Cardiac fibroblast (primary cell): ENCODE measurements around the gene IL13.

Experiments used
- DNase-seq, 2 donors: peaks; one replicate each; pipeline versions ENCODE4 v3.0.0 to v3.0.0-alpha.2; 2010; ENCODE audit warnings: low read depth in 2 of 2
- H3K4me3 ChIP-seq, 2 donors: replicated peaks in 1 of 2; 1 replicate in 1 of 2; 2 replicates in 1 of 2; pipeline ENCODE4 v1.5.1; 2011; ENCODE audit warnings: low read depth in 2 of 2, low read length in 2 of 2, mild to moderate bottlenecking in 2 of 2, moderate library complexity in 1 of 2
- TF ChIP-seq, protein P1 (sequence below): IDR thresholded peaks from one replicate; pipeline ENCODE4 v1.5.1; 2011; ENCODE audit warnings: low read depth, mild to moderate bottlenecking, low read length, inconsistent platforms

Gene IL13

DNA sequence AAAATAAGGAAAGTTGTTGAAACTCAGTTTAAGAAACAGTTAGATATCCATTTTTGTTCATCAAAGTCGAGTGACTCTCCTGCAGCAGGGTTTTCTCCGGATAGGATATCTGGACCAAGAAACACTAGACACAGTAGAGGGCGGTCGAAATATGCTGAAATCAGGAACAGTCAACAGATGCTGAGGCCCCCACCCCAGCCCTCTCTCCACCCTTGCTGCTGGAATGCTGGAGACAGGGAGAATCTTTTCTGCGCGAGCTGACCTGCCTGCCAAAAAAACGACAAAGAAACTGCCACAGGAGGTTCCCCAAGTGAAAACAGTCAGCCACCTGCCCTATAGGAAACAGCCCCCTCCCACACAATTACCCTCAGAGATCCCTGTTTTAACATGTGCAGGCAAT is 4.3 kb upstream of the IL13 start:
- TF ChIP-seq, protein P1, sequence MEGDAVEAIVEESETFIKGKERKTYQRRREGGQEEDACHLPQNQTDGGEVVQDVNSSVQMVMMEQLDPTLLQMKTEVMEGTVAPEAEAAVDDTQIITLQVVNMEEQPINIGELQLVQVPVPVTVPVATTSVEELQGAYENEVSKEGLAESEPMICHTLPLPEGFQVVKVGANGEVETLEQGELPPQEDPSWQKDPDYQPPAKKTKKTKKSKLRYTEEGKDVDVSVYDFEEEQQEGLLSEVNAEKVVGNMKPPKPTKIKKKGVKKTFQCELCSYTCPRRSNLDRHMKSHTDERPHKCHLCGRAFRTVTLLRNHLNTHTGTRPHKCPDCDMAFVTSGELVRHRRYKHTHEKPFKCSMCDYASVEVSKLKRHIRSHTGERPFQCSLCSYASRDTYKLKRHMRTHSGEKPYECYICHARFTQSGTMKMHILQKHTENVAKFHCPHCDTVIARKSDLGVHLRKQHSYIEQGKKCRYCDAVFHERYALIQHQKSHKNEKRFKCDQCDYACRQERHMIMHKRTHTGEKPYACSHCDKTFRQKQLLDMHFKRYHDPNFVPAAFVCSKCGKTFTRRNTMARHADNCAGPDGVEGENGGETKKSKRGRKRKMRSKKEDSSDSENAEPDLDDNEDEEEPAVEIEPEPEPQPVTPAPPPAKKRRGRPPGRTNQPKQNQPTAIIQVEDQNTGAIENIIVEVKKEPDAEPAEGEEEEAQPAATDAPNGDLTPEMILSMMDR, result no peak
- DNase-seq, result no peak
- no peak overlapping the region for H3K4me3 ChIP-seq

DNA sequence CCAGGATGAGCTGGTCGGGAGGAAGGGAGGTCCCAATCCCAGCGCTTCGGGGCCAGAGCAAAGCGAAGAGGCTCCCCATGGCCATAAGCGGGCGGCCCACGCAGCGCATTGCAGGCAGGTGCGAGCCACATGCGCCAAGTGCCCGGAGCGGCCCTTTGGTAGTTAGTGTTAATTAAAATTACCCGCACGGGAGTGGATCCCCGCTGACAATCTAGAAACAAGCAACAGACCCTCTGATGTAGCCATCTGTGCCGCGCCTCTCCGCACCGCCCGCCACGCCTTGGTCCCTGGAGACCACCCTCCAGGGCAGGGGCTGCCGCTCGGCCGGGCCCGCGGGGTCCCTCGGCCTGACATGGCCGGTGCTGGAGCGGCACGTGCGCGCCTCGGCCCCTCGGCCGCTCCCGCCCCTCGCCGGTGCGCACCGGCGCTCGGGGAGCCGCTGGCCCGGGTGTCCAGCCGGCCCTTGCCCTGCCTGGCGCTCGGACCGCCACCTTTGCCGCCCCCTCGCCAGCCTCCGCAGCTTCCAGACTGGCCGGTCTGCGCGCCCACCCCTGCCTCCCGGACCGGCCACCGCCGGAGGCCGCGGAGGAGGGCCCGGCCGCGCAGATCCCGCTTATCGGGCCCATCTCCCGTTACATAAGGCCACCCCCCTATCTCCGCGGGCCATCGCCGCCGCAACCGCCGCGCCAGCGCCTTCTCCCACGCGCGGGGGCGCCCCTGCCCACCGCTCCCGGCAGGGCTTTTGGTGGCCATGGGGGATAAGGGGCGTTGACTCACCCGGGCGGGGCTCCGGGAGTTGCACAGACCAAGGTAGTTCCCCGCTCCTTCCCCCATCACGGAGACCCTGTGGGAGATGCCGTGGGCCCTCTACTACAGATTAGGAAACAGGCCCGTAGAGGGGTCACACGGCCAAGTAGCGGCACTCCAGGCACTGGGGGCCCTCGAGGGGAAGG is 1.9 kb upstream of the IL13 start:
- DNase-seq, result peak; percentile 7 to 8
- TF ChIP-seq, protein P1, result no peak
- H3K4me3 ChIP-seq, result peak overlapping the region; percentile 29 to 41

DNA sequence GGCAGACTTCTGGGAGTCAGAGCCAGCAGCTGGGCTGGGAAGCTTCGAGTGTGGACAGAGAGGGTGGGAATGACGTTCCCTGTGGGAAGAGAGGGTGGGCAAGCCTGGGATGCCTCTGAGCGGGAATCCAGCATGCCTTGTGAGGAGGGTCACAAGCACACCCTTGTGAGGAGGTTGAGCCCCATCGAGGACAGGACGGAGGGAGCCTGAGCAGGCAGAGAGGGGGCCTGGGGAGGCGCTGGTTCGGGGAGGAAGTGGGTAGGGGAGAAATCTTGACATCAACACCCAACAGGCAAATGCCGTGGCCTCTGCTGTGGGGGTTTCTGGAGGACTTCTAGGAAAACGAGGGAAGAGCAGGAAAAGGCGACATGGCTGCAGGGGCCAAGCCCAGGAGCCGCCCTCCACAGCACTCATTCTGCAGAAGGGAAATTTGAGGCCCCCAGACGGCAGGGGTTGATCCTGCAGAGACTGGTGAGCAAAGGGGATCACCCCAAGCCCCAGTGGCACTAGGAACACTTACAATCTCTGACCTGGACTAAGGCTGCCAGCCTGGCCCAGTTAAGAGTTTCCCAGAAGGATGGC is 1.1 kb upstream of the IL13 start:
- TF ChIP-seq, protein P1, result no peak
- peak overlapping the region in 1 of 2 donors; percentile 41 for H3K4me3 ChIP-seq
- DNase-seq, result no peak

DNA sequence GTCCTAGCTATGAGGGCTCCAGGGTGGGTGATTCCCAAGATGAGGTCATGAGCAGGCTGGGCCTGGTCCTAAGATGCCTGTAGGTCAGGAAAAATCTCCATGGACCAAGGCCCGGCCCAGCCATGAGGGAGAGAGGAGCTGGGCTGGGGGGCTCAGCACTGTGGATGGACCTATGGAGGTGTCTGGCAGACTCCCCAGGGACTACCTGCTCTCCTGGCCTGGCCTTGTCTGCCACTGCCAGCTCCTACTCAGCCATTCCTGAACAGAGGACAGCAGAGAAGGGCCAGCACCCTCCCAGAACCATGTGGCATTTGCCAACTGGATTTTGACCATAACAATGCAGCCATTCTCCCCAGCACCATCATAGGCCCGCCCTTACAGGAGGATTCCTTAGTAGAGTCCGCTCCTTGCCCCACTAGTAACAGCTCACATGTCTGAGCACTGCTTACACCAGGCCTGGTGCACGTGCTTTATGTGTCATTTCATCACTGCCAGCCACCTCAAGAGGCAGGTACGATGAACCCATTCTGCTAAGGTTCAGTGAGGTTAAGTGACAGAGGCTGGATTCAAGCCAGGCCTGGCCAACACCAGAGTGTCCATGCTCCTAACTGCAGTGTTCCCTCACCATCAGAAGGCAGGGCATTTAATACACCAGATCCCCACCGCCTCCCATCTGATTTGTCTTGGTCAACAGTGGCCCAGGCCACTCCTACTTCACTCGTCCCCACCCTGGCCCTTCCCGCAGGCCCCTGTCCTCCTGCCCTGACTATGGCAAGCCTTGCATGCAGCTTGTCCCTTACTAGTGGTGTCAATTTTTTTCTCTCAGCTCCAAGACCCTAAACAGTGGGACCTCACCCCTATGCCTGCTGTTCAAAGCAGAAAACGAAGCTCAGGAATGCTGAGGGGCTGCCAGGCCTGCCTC is 669 bp downstream of the IL13 start:
- H3K4me3 ChIP-seq, result no peak overlapping the region
- TF ChIP-seq, protein P1, result no peak
- no peak for DNase-seq

DNA sequence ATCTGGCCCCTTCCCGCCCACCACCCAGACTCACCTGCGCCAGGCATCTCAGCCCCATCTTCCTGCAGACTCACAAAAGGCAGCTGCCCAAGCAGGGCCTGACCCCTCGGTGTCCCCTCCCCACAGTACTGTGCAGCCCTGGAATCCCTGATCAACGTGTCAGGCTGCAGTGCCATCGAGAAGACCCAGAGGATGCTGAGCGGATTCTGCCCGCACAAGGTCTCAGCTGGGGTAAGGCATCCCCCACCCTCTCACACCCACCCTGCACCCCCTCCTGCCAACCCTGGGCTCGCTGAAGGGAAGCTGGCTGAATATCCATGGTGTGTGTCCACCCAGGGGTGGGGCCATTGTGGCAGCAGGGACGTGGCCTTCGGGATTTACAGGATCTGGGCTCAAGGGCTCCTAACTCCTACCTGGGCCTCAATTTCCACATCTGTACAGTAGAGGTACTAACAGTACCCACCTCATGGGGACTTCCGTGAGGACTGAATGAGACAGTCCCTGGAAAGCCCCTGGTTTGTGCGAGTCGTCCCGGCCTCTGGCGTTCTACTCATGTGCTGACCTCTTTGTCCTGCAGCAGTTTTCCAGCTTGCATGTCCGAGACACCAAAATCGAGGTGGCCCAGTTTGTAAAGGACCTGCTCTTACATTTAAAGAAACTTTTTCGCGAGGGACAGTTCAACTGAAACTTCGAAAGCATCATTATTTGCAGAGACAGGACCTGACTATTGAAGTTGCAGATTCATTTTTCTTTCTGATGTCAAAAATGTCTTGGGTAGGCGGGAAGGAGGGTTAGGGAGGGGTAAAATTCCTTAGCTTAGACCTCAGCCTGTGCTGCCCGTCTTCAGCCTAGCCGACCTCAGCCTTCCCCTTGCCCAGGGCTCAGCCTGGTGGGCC is 1.9 kb downstream of the IL13 start:
- DNase-seq, result no peak
- TF ChIP-seq, protein P1, result no peak
- no peak overlapping the region for H3K4me3 ChIP-seq
